Activated CD8-positive, alpha-beta T cell treated with anti-CD3 and anti-CD28 coated beads for 36 hours (primary cell): ENCODE results near the gene C2CD4A. TPM values are rescaled to one million over a fixed set of nuclear protein-coding genes. Genes with fewer than 3 reads are reported as not detected.

Experiments
- ATAC-seq: fragments of 200-7000 bp; cut with Tn5 transposase; one replicate; pipeline ENCODE4 v1.10.0; 2021; ENCODE audit warnings: mild to moderate bottlenecking, moderate library complexity
- CTCF ChIA-PET: fragments of 350-600 bp; sonication (Branson Sonifier 250); formaldehyde crosslinking; loops from one replicate; lab custom pipeline; 2021; ENCODE audit warnings: antibody characterized with exemption; lab: Charles Lee
- POLR2A ChIA-PET: fragments of 350-600 bp; sonication (Branson Sonifier 250); formaldehyde crosslinking; loops from one replicate; lab custom pipeline; 2021; ENCODE audit warnings: antibody characterized with exemption; lab: Charles Lee
- DNase-seq: peaks from one replicate; pipeline ENCODE4 v3.0.0-alpha.2; 2020
- H3K27ac Mint-ChIP-seq: one replicate; pipeline ENCODE4 v1.8.0; 2021; ENCODE audit warnings: mild to moderate bottlenecking, mixed read lengths
- H3K27me3 Mint-ChIP-seq: one replicate; pipeline ENCODE4 v1.8.0; 2021; ENCODE audit warnings: mixed read lengths
- H3K36me3 Mint-ChIP-seq: one replicate; pipeline ENCODE4 v1.8.0; 2021; ENCODE audit warnings: low read depth, mixed read lengths
- H3K4me1 Mint-ChIP-seq: one replicate; pipeline ENCODE4 v1.8.0; 2021; ENCODE audit warnings: low read depth, mixed read lengths
- H3K4me3 Mint-ChIP-seq: one replicate; pipeline ENCODE4 v1.8.0; 2021; ENCODE audit warnings: mild to moderate bottlenecking, moderate library complexity, mixed read lengths
- H3K9me3 Mint-ChIP-seq: one replicate; pipeline ENCODE4 v1.8.0; 2021; ENCODE audit warnings: mixed read lengths
- CTCF ChIP-seq: fragments of 200-600 bp; IDR thresholded peaks from one replicate; pipeline ENCODE4 v1.8.0; 2022; ENCODE audit warnings: antibody characterized with exemption, mild to moderate bottlenecking
- intact Hi-C: fragments of 100-400 bp; cut with micrococcal nuclease; formaldehyde crosslinking; loops from one replicate; pipeline ENCODE4 v1.10.0; 2022
- total RNA-seq, 2 experiments: library from RNA; stranded (reverse); gene quantifications; one replicate each; pipeline ENCODE4 v1.2.3, GENCODE V29; 2021

C2CD4A gene
- total RNA-seq, 2 experiments from 2014 or later = 0.67 to 1.0 TPM

GRCh38 chr15:62059108-62059815 lies 7.5 kb upstream of the C2CD4A start:
- ATAC-seq (no peak), DNase-seq (peak; percentile 4)
- TF ChIP-seq CTCF = peak; percentile 58
- ChIA-PET CTCF (interaction anchor here (1.1 to 2.4 kb wide), 5 partner anchors 9 to 66 kb away, joined by 4 to 14 read pairs (median 6); no protein-coding TSS in a partner anchor), POLR2A (interaction anchor here (0.6 kb wide), 1 partner anchor 1380 kb away, joined by 3 read pairs; no protein-coding TSS in a partner anchor)
- H3K9me3 Mint-ChIP-seq = no peaks in the 10 kb centered on the region
- peak overlapping the region; percentile 81 for H3K4me3 Mint-ChIP-seq
- H3K36me3 Mint-ChIP-seq = peaks cover 8% of the 10 kb centered on the region
- peak overlapping the region; percentile 84 for H3K27ac Mint-ChIP-seq
- peaks cover 53% of the 10 kb centered on the region for H3K4me1 Mint-ChIP-seq
- H3K27me3 Mint-ChIP-seq = no peaks in the 10 kb centered on the region
- intact Hi-C loops = no loop called here

- Mint-ChIP-seq H3K27me3 (no peaks in the 10 kb centered on the region), H3K9me3 (no peaks in the 10 kb centered on the region), H3K27ac (peak overlapping the region; percentile 84), H3K4me1 (peaks cover 48% of the 10 kb centered on the region), H3K36me3 (peaks cover 8% of the 10 kb centered on the region), H3K4me3 (peak overlapping the region; percentile 81)
- CTCF ChIA-PET = interaction anchor here (0.6 to 2.4 kb wide), 10 partner anchors 8 to 203 kb away, joined by 3 to 14 read pairs (median 4); no protein-coding TSS in a partner anchor
- DNase-seq (peak; percentile 83), ATAC-seq (peak; percentile 74)
- intact Hi-C loops = no loop called here
- TF ChIP-seq CTCF = no peak
- POLR2A ChIA-PET = interaction anchor here (0.6 to 1.0 kb wide), 2 partner anchors 29 to 1380 kb away, joined by 3 read pairs; no protein-coding TSS in a partner anchor
These were observed 7.0 kb upstream of the C2CD4A start for GRCh38 chr15:62059816-62060112.

GRCh38 chr15:62060113-62060895 lies 6.5 kb upstream of the C2CD4A start, which contains the start of gene VPS13C:
TSS of gene VPS13C (minus strand) at chr15:62060447. CDS start at chr15:62060374, 73 bp downstream.
- ChIA-PET POLR2A (interaction anchor here (0.6 to 1.0 kb wide), 2 partner anchors 29 to 1381 kb away, joined by 3 read pairs; no protein-coding TSS in a partner anchor), CTCF (interaction anchor here (0.6 to 2.4 kb wide), 15 partner anchors 8 to 203 kb away, joined by 3 to 14 read pairs (median 4); no protein-coding TSS in a partner anchor)
- peaks cover 44% of the 10 kb centered on the region for H3K4me1 Mint-ChIP-seq
- ATAC-seq = peak; percentile 90
- intact Hi-C loops = no loop called here
- H3K4me3 Mint-ChIP-seq = peak within 1 kb of the TSS; percentile 81
- peak within 1 kb of the TSS; percentile 92 for H3K27ac Mint-ChIP-seq
- no peaks in the 10 kb centered on the region for H3K27me3 Mint-ChIP-seq
- TF ChIP-seq CTCF = peak; percentile 79
- peaks cover 8% of the 10 kb centered on the region for H3K36me3 Mint-ChIP-seq
- DNase-seq = peak; percentile 92
- H3K9me3 Mint-ChIP-seq = no peaks in the 10 kb centered on the region

GRCh38 chr15:62060896-62061280 lies 5.9 kb upstream of the C2CD4A start:
- intact Hi-C loops = no loop called here
- ChIA-PET CTCF (interaction anchor here (0.7 to 2.4 kb wide), 13 partner anchors 8 to 204 kb away, joined by 3 to 14 read pairs (median 4); no protein-coding TSS in a partner anchor), POLR2A (interaction anchor here (1.0 kb wide), 1 partner anchor 28 kb away, joined by 3 read pairs; no protein-coding TSS in a partner anchor)
- Mint-ChIP-seq H3K4me3 (peak overlapping the region; percentile 81), H3K27ac (peak overlapping the region; percentile 92), H3K27me3 (no peaks in the 10 kb centered on the region), H3K9me3 (no peaks in the 10 kb centered on the region), H3K36me3 (peaks cover 8% of the 10 kb centered on the region), H3K4me1 (peaks cover 38% of the 10 kb centered on the region)
- DNase-seq = no peak
- no peak for TF ChIP-seq CTCF
- peak; percentile 10 for ATAC-seq
